ENCODE measurements around the gene VPS39.

VPS39 gene

DNA sequence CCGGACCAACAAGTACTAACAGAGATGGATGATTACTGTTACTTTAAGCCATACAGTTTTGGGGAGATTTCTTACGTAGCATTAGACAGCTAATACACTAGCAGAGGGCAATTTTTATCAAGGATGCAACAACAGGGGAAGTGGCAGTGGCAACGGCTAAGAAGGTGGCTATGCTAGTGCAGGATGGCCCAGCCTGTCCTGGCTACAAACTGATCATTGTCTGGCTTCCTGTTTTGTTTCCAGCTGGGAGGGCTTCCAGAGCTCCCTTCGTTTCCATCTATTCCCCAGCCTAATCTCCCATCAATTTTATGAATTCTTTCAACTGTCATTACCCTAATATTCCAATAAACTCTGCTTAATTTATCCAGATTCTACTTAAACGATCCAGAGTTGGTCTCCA lies 35.6 kb downstream of the VPS39 start:
- no peak overlapping the region for H3K4me3 ChIP-seq (ENCODE audit: low read length)
- no peaks in the 10 kb centered on the region for H3K9me3 ChIP-seq (ENCODE audit: insufficient read depth, low read depth, low read length)
- H3K4me1 ChIP-seq (ENCODE audit: insufficient read depth, low read length) = no peaks in the 10 kb centered on the region
- no peak overlapping the region for H3K9ac ChIP-seq (ENCODE audit: low read depth, low read length)
- H3K27ac ChIP-seq (ENCODE audit: low read depth, low read length) = no peak overlapping the region
- no peaks in the 10 kb centered on the region for H3K27me3 ChIP-seq (ENCODE audit: insufficient read depth, low read length)
- peaks cover 84% of the 10 kb centered on the region for H3K36me3 ChIP-seq (ENCODE audit: insufficient read depth, low read length)
- 95% methylated on average over 5 of the region's 5 CpGs for WGBS

DNA sequence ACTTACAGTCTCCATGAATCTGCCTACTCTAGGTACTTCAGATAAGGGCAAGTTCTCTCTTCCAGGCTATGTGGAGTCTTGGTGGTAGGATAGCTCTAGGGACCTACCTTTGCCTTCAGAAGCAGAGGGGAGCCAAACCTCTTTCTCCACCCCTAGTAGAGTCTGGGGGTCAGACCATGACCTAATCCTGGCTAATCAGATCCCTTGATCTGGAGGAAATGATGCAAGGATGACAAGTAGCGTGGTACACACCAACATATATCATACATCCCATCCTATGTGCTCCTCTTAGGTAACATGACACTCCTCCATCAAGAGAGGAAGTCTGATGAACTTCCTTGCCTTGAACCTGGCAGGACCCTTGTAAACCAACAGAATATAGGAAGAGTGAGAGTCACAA lies 36.3 kb downstream of the VPS39 start:
- Histone ChIP-seq H3K27me3 (ENCODE audit: insufficient read depth, low read length) (no peaks in the 10 kb centered on the region), H3K27ac (ENCODE audit: low read depth, low read length) (no peak overlapping the region), H3K36me3 (ENCODE audit: insufficient read depth, low read length) (peaks cover 85% of the 10 kb centered on the region), H3K4me3 (ENCODE audit: low read length) (no peak overlapping the region), H3K9me3 (ENCODE audit: insufficient read depth, low read depth, low read length) (no peaks in the 10 kb centered on the region), H3K9ac (ENCODE audit: low read depth, low read length) (no peak overlapping the region), H3K4me1 (ENCODE audit: insufficient read depth, low read length) (no peaks in the 10 kb centered on the region)
- 94% methylated on average over 1 of the region's 1 CpG for WGBS

- H3K9ac ChIP-seq (ENCODE audit: low read depth, low read length) = no peak overlapping the region
- WGBS = 94% methylated on average over 1 of the region's 1 CpG
- no peaks in the 10 kb centered on the region for H3K9me3 ChIP-seq (ENCODE audit: insufficient read depth, low read depth, low read length)
- no peaks in the 10 kb centered on the region for H3K27me3 ChIP-seq (ENCODE audit: insufficient read depth, low read length)
- peaks cover 85% of the 10 kb centered on the region for H3K36me3 ChIP-seq (ENCODE audit: insufficient read depth, low read length)
- no peak overlapping the region for H3K27ac ChIP-seq (ENCODE audit: low read depth, low read length)
- no peaks in the 10 kb centered on the region for H3K4me1 ChIP-seq (ENCODE audit: insufficient read depth, low read length)
- no peak overlapping the region for H3K4me3 ChIP-seq (ENCODE audit: low read length)
Observed at GRCh38 chr15:42171122-42171521, 37.0 kb downstream of the VPS39 start.

GRCh38 chr15:42166225-42166940 lies 41.7 kb downstream of the VPS39 start:
- H3K9me3 ChIP-seq (ENCODE audit: insufficient read depth, low read depth, low read length) = no peaks in the 10 kb centered on the region
- no peak overlapping the region for H3K9ac ChIP-seq (ENCODE audit: low read depth, low read length)
- no peak overlapping the region for H3K27ac ChIP-seq (ENCODE audit: low read depth, low read length)
- peaks cover 95% of the 10 kb centered on the region for H3K36me3 ChIP-seq (ENCODE audit: insufficient read depth, low read length)
- no peaks in the 10 kb centered on the region for H3K27me3 ChIP-seq (ENCODE audit: insufficient read depth, low read length)
- no peak overlapping the region for H3K4me3 ChIP-seq (ENCODE audit: low read length)
- H3K4me1 ChIP-seq (ENCODE audit: insufficient read depth, low read length) = no peaks in the 10 kb centered on the region
- 94% methylated on average over 13 of the region's 13 CpGs for WGBS

- Histone ChIP-seq H3K27ac (ENCODE audit: low read depth, low read length) (no peak overlapping the region), H3K27me3 (ENCODE audit: insufficient read depth, low read length) (no peaks in the 10 kb centered on the region), H3K36me3 (ENCODE audit: insufficient read depth, low read length) (peaks cover 97% of the 10 kb centered on the region), H3K9ac (ENCODE audit: low read depth, low read length) (no peak overlapping the region), H3K4me3 (ENCODE audit: low read length) (no peak overlapping the region), H3K9me3 (ENCODE audit: insufficient read depth, low read depth, low read length) (no peaks in the 10 kb centered on the region), H3K4me1 (ENCODE audit: insufficient read depth, low read length) (no peaks in the 10 kb centered on the region)
- 92% methylated on average over 6 of the region's 6 CpGs for WGBS
Observed at GRCh38 chr15:42165106-42165505, 43.0 kb downstream of the VPS39 start.

GRCh38 chr15:42163947-42164550 lies 44.1 kb downstream of the VPS39 start:
- no peaks in the 10 kb centered on the region for H3K4me1 ChIP-seq (ENCODE audit: insufficient read depth, low read length)
- no peak overlapping the region for H3K4me3 ChIP-seq (ENCODE audit: low read length)
- no peaks in the 10 kb centered on the region for H3K27me3 ChIP-seq (ENCODE audit: insufficient read depth, low read length)
- H3K9me3 ChIP-seq (ENCODE audit: insufficient read depth, low read depth, low read length) = no peaks in the 10 kb centered on the region
- 94% methylated on average over 4 of the region's 4 CpGs for WGBS
- no peak overlapping the region for H3K9ac ChIP-seq (ENCODE audit: low read depth, low read length)
- H3K27ac ChIP-seq (ENCODE audit: low read depth, low read length) = no peak overlapping the region
- H3K36me3 ChIP-seq (ENCODE audit: insufficient read depth, low read length) = peaks cover 98% of the 10 kb centered on the region

DNA sequence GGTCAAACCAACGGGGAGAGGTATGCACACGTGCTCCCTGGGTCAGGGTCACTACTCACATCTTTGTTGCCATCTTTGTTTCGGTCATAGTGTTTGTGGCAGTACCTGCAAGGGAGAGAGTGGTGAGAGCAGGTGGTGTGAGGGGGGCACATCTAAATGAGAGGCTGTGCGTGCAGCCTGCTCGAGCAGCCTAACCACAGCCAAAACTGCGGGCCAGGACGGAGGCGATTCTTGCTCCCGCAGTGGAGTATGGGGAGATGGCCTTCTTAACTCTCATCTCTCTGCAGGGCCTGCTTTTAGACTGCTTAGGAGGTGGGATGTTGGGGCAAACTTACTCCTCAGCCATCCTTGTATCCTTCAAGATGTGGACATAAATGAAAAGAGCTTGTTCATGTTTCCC lies 44.8 kb downstream of the VPS39 start:
- no peaks in the 10 kb centered on the region for H3K27me3 ChIP-seq (ENCODE audit: insufficient read depth, low read length)
- H3K4me1 ChIP-seq (ENCODE audit: insufficient read depth, low read length) = no peaks in the 10 kb centered on the region
- H3K9ac ChIP-seq (ENCODE audit: low read depth, low read length) = no peak overlapping the region
- H3K36me3 ChIP-seq (ENCODE audit: insufficient read depth, low read length) = peaks cover 94% of the 10 kb centered on the region
- no peak overlapping the region for H3K4me3 ChIP-seq (ENCODE audit: low read length)
- H3K27ac ChIP-seq (ENCODE audit: low read depth, low read length) = no peak overlapping the region
- WGBS = 94% methylated on average over 9 of the region's 9 CpGs
- no peaks in the 10 kb centered on the region for H3K9me3 ChIP-seq (ENCODE audit: insufficient read depth, low read depth, low read length)

- H3K4me3 ChIP-seq (ENCODE audit: low read length) = no peak overlapping the region
- H3K27ac ChIP-seq (ENCODE audit: low read depth, low read length) = no peak overlapping the region
- H3K27me3 ChIP-seq (ENCODE audit: insufficient read depth, low read length) = no peaks in the 10 kb centered on the region
- WGBS = 95% methylated on average over 7 of the region's 7 CpGs
- H3K9ac ChIP-seq (ENCODE audit: low read depth, low read length) = no peak overlapping the region
- no peaks in the 10 kb centered on the region; the same call in 1 of the 2 replicates for H3K4me1 ChIP-seq (ENCODE audit: insufficient read depth, low read length)
- peaks cover 63% of the 10 kb centered on the region for H3K36me3 ChIP-seq (ENCODE audit: insufficient read depth, low read length)
- no peaks in the 10 kb centered on the region for H3K9me3 ChIP-seq (ENCODE audit: insufficient read depth, low read depth, low read length)
Observed at GRCh38 chr15:42160136-42160535, 48.0 kb downstream of the VPS39 start.

GRCh38 chr15:42159381-42160015 lies 48.6 kb downstream of the VPS39 start:
- H3K36me3 ChIP-seq (ENCODE audit: insufficient read depth, low read length) = peaks cover 56% of the 10 kb centered on the region
- no peak overlapping the region for H3K27ac ChIP-seq (ENCODE audit: low read depth, low read length)
- no peak overlapping the region for H3K9ac ChIP-seq (ENCODE audit: low read depth, low read length)
- WGBS = 93% methylated on average over 18 of the region's 18 CpGs
- no peak overlapping the region for H3K4me3 ChIP-seq (ENCODE audit: low read length)
- no peaks in the 10 kb centered on the region; the same call in 1 of the 2 replicates for H3K4me1 ChIP-seq (ENCODE audit: insufficient read depth, low read length)
- H3K9me3 ChIP-seq (ENCODE audit: insufficient read depth, low read depth, low read length) = no peaks in the 10 kb centered on the region
- H3K27me3 ChIP-seq (ENCODE audit: insufficient read depth, low read length) = no peaks in the 10 kb centered on the region

DNA sequence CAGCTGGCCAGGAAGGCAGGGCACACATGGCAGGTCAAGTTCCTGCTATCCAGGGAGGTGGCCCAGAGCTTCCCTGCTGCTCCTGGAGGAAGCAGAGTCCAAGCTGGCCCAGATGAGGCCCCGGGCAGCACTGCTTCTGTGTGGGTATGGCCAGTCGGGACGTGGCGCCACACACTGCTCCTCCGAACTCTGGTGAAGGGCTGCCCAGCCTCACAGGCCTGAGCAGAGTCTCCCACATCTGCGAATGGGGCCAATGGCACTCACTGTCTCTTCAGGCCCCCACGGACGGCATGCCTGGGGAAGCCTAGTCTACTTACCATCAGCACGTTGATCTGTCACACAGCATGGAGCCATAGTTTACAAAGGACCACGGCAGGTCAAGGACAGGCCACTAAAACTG lies 49.2 kb downstream of the VPS39 start:
- Histone ChIP-seq H3K27ac (ENCODE audit: low read depth, low read length) (no peak overlapping the region), H3K9ac (ENCODE audit: low read depth, low read length) (no peak overlapping the region), H3K4me1 (ENCODE audit: insufficient read depth, low read length) (no peaks in the 10 kb centered on the region; the same call in 1 of the 2 replicates), H3K36me3 (ENCODE audit: insufficient read depth, low read length) (peaks cover 51% of the 10 kb centered on the region), H3K27me3 (ENCODE audit: insufficient read depth, low read length) (no peaks in the 10 kb centered on the region), H3K9me3 (ENCODE audit: insufficient read depth, low read depth, low read length) (no peaks in the 10 kb centered on the region), H3K4me3 (ENCODE audit: low read length) (no peak overlapping the region)
- 92% methylated on average over 10 of the region's 10 CpGs for WGBS

GRCh38 chr15:42157981-42158765 lies 49.9 kb downstream of the VPS39 start:
- Histone ChIP-seq H3K4me1 (ENCODE audit: insufficient read depth, low read length) (no peaks in the 10 kb centered on the region; the same call in 1 of the 2 replicates), H3K9ac (ENCODE audit: low read depth, low read length) (no peak overlapping the region), H3K9me3 (ENCODE audit: insufficient read depth, low read depth, low read length) (no peaks in the 10 kb centered on the region), H3K36me3 (ENCODE audit: insufficient read depth, low read length) (peaks cover 43% of the 10 kb centered on the region), H3K27me3 (ENCODE audit: insufficient read depth, low read length) (no peaks in the 10 kb centered on the region), H3K27ac (ENCODE audit: low read depth, low read length) (no peak overlapping the region), H3K4me3 (ENCODE audit: low read length) (no peak overlapping the region)
- 90% methylated on average over 7 of the region's 8 CpGs for WGBS

All from HUES64 (cell line).